ENCODE measurements around the gene TTC28.

Gene TTC28

GRCh38 chr22:28046100-28046499 lies 633.5 kb downstream of the TTC28 start:
- DNase-seq (ENCODE audit: low spot score), result no peak

GRCh38 chr22:28044546-28045173 lies 635.0 kb downstream of the TTC28 start:
- DNase-seq (ENCODE audit: low spot score), result no peak

DNA sequence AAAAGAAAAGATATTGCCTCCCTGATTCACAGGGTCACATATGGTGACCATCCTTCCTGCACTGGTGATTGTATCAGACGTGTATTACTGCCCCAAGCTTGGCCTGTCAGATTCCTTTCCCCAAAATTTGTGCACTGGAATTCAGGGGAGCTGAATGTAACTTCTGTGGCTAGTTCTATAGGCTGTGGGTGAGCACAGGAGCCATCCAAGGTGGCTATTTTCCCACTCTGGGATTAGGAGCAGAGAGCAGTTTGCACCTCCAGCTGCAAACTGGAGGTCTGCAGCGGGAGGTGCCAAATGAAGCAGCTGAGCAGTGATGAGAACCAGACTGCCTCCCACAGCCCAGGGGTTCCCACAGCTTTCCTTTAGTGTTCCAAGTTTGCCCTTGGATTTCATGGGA lies 636.4 kb downstream of the TTC28 start:
- DNase-seq (ENCODE audit: low spot score), result no peak

DNA sequence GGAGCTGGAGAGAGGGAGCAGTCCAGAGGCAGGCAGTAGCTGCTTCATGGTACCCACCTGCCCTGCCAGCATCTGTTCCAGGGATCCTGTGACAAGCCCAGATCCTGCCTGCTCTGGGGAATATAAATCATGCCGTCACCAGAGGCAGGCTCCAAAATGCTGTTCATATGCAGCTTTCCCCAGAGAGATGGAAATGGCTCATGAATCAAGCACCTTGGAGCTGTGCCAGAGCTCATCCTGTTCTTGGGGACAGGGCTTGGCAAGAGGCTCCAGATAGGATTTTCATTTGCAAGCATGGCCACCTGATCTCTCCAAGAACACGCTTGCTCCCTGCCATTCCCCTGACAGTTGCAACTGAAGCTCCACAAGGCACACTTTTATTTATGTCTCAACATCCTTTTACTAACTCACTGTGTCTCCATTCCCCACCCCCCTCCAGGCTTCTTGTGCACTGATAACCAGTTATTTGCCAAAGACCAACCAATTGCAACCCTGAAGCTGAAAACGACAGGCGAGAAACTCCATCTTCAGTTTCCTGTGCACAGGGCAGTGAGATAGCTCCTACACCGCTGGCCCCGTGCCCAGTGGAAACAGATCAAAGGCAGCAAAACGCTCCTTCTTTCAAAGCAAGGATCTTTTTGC lies 644.8 kb downstream of the TTC28 start:
- peak; percentile 32 for DNase-seq (ENCODE audit: low spot score)

DNA sequence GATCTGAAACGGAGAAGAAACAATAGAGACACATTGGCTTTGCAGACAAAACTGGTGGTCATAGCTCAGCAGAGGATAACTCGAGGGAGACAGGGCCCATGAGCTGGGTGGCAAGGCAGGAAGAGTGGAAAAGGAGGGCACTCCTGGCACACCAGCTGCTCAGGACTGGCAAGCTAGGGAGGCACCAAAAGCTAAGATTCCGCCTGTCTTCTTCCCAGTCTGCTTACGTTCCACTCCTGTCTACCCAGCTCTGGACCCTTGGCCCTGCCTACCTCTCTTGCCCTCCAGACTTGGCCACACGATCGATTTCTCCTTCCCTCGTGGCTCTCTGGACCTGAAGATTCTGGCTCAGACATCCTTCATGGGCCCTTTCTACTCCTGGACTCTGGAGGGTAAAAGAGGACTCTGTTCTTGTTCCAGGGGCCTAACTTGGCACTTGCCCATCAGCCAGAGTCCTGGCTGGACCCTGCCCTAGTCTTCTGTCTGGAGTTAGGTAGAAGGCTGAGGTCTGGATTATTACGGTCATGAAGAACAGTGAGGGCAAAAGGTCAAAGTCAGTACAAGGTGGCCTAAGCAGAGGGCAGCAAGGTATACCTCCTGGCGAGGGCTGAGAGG lies 645.4 kb downstream of the TTC28 start:
- DNase-seq (ENCODE audit: low spot score), result no peak

- DNase-seq (ENCODE audit: low spot score), result no peak
These were observed 646.8 kb downstream of the TTC28 start for GRCh38 chr22:28032861-28033260.

- no peak for DNase-seq (ENCODE audit: low spot score)
These were observed 648.2 kb downstream of the TTC28 start for GRCh38 chr22:28031383-28031922.

- DNase-seq (ENCODE audit: low spot score), result no peak
These were observed 649.2 kb downstream of the TTC28 start for GRCh38 chr22:28030473-28030872.

DNA sequence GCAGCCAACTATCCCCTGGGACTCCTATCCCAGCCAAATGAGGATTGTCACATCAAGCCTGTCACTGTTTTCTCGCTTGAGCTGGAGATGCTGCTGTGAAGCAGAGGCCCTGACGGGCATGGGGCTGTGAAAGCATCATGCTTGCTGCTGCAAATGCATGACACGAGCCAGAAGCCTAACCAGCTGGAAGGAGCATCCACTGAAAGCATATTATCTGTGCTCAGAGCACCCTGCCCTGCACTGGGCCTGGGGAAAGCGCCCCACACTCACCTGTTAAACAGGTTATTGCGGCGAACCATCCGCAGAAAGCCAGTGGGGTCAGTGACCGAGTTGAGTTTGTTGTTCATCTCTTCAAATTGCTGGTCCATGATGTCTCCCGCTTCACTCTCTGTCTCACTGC lies 649.7 kb downstream of the TTC28 start:
- DNase-seq (ENCODE audit: low spot score), result no peak

- DNase-seq (ENCODE audit: low spot score), result peak; percentile 48
These were observed 650.3 kb downstream of the TTC28 start for GRCh38 chr22:28029201-28029948.

GRCh38 chr22:28027453-28028448 lies 651.9 kb downstream of the TTC28 start:
- no peak for DNase-seq (ENCODE audit: low spot score)

GRCh38 chr22:28025866-28026575 lies 653.6 kb downstream of the TTC28 start:
- no peak for DNase-seq (ENCODE audit: low spot score)

DNA sequence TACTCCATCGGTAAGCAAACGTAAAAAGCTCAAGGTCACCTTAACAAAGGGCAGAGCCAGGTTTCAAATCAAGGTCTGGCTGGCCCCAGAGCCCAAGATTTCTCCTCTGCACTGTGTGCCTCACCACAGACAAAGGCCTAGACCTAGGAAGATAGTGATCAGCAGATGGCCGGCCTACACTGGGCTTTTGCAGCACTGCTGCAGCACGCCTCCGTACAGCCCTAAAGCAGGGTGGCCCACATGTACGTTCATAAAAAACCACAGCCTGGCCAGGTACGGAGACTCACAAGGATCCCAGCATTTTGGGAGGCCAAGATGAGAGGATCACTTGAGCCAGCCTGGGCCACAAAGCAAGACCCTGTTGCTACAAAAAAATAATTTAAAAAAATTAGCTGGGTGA lies 654.3 kb downstream of the TTC28 start:
- DNase-seq (ENCODE audit: low spot score), result no peak

DNA sequence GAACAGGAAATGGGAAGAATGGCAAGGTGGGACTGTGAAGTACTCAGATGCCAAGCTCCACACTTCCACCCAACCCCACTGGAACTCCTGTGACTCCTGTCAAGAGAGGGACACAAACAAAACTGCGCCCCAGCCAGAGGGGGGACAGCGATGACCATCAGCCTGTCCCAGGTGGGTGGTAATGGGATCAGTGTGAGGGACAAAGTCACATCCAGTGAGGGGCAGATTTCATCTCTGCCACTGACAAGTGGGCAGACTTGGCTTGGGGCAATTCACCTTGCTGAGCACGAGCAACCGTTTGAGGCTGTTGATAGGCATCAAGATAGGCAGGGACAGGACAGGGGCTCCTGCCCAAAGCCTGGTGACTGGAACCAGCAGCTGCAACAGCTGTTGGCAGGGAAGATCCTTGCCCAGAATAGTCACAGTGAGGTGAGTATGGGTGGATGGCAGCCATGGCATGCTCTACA lies 655.2 kb downstream of the TTC28 start:
- DNase-seq (ENCODE audit: low spot score), result no peak

- DNase-seq (ENCODE audit: low spot score), result no peak
These were observed 655.9 kb downstream of the TTC28 start for GRCh38 chr22:28023774-28024173.

- no peak for DNase-seq (ENCODE audit: low spot score)
These were observed 656.6 kb downstream of the TTC28 start for GRCh38 chr22:28023036-28023435.

GRCh38 chr22:28021998-28022660 lies 657.5 kb downstream of the TTC28 start:
- no peak for DNase-seq (ENCODE audit: low spot score)

DNA sequence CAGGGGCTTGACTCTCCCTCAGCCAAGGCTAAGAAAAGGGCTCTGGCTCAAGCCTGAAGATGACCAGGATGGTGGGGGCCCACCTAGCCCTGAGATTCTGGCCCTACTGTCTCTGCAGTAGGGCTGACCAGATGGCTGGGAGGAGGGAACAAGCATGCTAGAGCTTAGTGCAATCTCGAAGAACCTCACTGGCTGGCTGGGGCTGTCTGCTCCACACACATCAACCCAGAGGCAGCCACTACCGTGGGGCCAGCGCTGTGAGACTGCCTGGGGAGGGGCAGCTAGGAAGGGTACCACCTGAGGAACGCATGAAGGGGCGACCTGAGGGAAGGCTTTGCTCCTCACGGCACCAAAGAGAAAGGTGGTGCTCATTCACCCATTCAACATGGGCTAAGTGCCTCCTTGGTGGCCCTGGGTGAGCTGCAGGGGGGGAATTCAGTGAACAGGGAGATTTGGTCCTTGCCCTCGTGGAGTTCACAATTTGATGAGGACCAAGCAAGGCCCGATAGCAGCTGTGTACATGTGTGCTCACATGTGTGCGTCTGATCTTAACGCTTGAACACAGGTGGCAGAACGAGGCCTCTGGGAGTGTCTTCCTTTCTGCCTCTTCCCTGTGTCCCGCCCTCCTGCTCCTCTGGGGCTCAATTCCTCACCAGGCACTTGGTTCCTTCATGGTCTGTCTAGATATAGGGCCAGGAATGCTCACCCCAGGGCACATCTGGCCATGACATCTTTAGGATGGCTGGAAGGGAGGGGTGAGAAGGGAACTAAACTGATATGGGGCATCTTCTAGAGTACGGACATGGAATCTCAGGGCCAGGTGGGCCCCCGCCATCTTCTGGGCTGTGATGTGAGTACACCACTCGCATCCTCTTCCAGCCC lies 658.3 kb downstream of the TTC28 start:
- DNase-seq (ENCODE audit: low spot score), result no peak
